BJ (cell line): ENCODE results near the gene CLASP2. TPM values are rescaled to one million over a fixed set of nuclear protein-coding genes. Genes with fewer than 3 reads are reported as not detected.
"Not testable (repeated sequence)": the region's sequence is repeated elsewhere in the genome, so short reads cannot be mapped to it uniquely, and the experiment has no call there.

Source experiments
- CTCF ChIA-PET: fragments of 350-600 bp; formaldehyde crosslinking; extraction: SDS; loops from one replicate; lab custom pipeline; 2021; ENCODE audit warnings: antibody characterized with exemption, inconsistent platforms; lab: Yijun Ruan, JAX
- POLR2A ChIA-PET: fragments of 300-600 bp; sonication (Branson Sonifier 250); formaldehyde crosslinking; extraction: SDS; loops from one replicate; lab custom pipeline; 2021; ENCODE audit warnings: antibody characterized with exemption; lab: Charles Lee
- DNase-seq: peaks from one replicate; pipeline ENCODE4 v3.0.0-alpha.2; 2011; ENCODE audit warnings: low read depth
- H3K27me3 ChIP-seq: 2 replicates; pipeline ENCODE4 v1.6.0; 2011; ENCODE audit warnings: low read length; ENCODE audit not compliant: control insufficient read depth, insufficient read depth
- H3K36me3 ChIP-seq: 2 replicates; pipeline ENCODE4 v1.5.1; 2011; ENCODE audit warnings: low read length; ENCODE audit not compliant: control insufficient read depth, insufficient read depth
- H3K4me3 ChIP-seq: 2 replicates; pipeline ENCODE4 v1.5.1; 2011; ENCODE audit warnings: low read depth, mild to moderate bottlenecking, control low read depth, low read length
- polyA plus RNA-seq: library from polyadenylated mRNA; depleted of rRNA; stranded (reverse); fragments of >200 nt; gene quantifications from 2 replicates; pipeline ENCODE4 v1.2.3, GENCODE V29; 2011
- TF ChIP-seq, protein P1 (sequence below): IDR thresholded peaks from 2 replicates; pipeline ENCODE4 v1.5.1; 2011; ENCODE audit warnings: low read depth, mild to moderate bottlenecking, control low read depth, inconsistent platforms, low read length, moderate library complexity; ENCODE audit not compliant: insufficient read depth

Gene CLASP2
- polyA plus RNA-seq, 1 experiment = 20.5 TPM

DNA sequence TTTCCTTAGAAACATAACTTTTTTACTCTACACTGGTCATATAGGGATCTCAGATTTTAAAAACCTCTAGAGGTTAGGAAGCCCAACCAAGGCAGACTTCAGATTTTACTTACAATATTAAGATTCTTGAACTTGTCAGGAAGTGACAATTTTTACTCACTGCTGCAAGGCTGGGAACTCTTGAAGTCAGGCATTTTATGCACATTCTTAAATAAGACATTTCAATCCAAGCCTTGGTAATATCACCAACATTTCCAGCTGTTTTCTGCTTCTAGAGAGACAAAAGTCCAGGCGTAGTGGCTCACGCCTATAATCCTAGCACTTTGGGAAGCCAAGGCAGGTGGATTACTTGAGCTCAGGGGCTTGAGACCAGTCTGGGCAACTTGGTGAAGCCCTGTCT, 244.2 kb downstream of the CLASP2 start:
- no peaks in the 10 kb centered on the region for H3K36me3 ChIP-seq
- H3K27me3 ChIP-seq = no peaks in the 10 kb centered on the region
- no peak overlapping the region for H3K4me3 ChIP-seq
- POLR2A ChIA-PET = no interaction called here
- CTCF ChIA-PET = no interaction called here
- no peak for DNase-seq
- TF ChIP-seq, protein P1, sequence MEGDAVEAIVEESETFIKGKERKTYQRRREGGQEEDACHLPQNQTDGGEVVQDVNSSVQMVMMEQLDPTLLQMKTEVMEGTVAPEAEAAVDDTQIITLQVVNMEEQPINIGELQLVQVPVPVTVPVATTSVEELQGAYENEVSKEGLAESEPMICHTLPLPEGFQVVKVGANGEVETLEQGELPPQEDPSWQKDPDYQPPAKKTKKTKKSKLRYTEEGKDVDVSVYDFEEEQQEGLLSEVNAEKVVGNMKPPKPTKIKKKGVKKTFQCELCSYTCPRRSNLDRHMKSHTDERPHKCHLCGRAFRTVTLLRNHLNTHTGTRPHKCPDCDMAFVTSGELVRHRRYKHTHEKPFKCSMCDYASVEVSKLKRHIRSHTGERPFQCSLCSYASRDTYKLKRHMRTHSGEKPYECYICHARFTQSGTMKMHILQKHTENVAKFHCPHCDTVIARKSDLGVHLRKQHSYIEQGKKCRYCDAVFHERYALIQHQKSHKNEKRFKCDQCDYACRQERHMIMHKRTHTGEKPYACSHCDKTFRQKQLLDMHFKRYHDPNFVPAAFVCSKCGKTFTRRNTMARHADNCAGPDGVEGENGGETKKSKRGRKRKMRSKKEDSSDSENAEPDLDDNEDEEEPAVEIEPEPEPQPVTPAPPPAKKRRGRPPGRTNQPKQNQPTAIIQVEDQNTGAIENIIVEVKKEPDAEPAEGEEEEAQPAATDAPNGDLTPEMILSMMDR = no peak

DNA sequence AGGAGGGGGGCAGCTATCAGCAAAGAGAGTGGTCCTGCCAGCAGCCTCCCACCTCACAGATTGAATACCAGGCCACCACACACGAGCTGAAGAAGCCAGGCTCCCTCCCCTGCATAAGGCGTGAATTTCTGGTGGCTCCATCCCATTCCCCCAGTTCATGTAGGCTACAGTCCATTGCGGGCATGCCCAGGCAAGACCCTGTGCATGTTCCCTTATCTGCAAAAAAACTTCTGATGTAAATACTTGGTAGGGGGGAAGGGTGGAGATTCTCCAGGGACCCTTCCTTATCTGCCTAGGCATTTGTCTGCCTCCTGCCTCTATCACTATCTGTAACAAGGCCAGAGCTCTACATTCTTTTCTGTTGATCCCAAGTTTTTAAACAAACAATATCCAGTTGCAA, 250.3 kb downstream of the CLASP2 start:
- TF ChIP-seq, protein P1 = no peak
- Histone ChIP-seq H3K36me3 (no peaks in the 10 kb centered on the region), H3K27me3 (no peaks in the 10 kb centered on the region), H3K4me3 (no peak overlapping the region)
- POLR2A ChIA-PET = no interaction called here
- no peak for DNase-seq
- CTCF ChIA-PET = no interaction called here

DNA sequence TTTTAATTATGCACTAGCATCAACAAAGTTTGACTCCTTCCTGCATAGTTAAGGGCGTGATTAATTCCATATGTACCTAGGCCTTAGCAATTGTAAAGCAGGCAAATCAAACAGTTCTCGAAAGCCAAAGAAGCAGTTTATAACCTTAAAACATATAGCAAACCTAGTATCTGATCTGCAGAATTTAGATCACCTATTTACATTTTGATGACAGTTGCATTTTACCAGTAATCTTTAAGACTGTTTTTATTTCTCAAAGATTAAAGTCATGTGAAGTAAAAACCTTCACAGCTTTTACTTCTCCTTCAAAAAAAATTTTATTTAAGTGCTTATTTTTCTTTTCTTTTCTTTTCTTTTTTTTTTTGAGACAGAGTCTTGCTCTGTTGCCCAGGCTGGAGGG, 257.0 kb downstream of the CLASP2 start:
- Histone ChIP-seq H3K4me3 (no peak overlapping the region), H3K27me3 (no peaks in the 10 kb centered on the region), H3K36me3 (no peaks in the 10 kb centered on the region)
- ChIA-PET CTCF (no interaction called here), POLR2A (no interaction called here)
- TF ChIP-seq, protein P1 = no peak
- no peak for DNase-seq

DNA sequence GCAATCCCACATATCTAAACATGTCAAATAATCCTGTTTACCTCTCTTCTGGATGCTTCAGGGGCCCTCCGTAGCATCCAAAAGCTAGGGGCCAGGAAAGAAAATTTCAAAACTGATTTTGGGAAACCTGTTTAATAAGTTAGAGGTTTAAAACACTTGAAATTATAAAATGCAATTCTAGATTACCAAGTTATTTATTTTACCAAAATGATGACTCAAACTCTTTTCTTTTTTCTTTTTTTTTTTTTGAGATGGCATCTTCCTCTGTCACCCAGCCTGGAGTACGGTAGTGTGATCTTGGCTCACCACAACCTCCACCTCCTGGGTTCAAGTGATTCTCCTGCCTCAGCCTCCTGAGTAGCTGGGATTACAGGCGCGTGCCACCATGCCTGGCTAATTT, 258.5 kb downstream of the CLASP2 start:
- CTCF ChIA-PET, H3K36me3 ChIP-seq, POLR2A ChIA-PET, H3K27me3 ChIP-seq, H3K4me3 ChIP-seq, DNase-seq: not testable (repeated sequence)

DNA sequence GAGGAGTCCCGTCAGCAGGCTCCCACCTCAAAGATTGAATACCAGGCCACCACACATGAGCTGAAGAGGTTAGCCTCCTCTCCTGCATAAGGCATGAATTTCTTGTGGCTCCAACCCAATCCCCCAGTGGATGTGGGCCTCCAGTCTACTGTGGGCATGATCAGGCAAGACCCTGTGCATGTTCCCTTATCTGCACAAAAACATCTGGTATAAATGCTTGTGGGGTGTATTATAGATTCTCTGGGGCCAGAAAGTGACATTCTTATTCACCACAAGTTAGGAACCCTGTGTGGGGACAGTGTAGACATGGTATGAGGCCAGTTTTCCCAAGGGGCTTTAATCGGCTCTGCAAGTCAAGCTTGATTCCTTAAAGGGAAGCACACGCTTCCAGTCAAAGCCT, 259.6 kb downstream of the CLASP2 start:
- ChIA-PET POLR2A (no interaction called here), CTCF (interaction anchor here (0.6 kb wide), 1 partner anchor 9 kb away, joined by 3 read pairs; no protein-coding TSS in a partner anchor)
- no peaks in the 10 kb centered on the region for H3K36me3 ChIP-seq
- no peaks in the 10 kb centered on the region for H3K27me3 ChIP-seq
- TF ChIP-seq, protein P1 = no peak
- no peak for DNase-seq
- no peak overlapping the region for H3K4me3 ChIP-seq

DNA sequence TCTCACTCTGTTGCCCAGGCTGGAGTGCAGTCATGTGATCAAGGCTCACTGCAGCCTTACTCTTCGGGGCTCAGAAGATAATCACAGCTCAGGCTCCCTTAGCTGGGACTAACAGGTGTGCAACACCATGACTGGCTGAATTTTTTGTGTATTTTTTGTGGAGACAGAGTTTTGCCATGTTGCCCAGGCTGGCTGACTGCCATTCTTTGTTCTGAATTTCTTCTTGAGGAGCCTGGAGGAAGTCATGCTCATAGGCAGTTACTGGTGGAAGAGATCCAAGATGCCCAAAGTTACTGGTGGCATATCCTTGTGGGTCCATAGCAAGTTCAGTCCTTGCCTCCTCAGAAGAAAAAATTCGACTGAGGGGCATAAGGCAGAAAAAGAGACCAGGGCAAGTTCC, 261.3 kb downstream of the CLASP2 start:
- H3K4me3 ChIP-seq = no peak overlapping the region
- H3K27me3 ChIP-seq = no peaks in the 10 kb centered on the region
- no peak for DNase-seq
- no peaks in the 10 kb centered on the region for H3K36me3 ChIP-seq
- TF ChIP-seq, protein P1 = no peak
- ChIA-PET POLR2A (no interaction called here), CTCF (no interaction called here)
